A549 treated with dexamethasone at 1 μM for 4 hours (cell line): ENCODE results near the gene TMEM260. TPM values are rescaled to one million over a fixed set of nuclear protein-coding genes. Genes with fewer than 3 reads are reported as not detected.

Experiments
- total RNA-seq: library from RNA; stranded (reverse); fragments of 200-300 nt; extraction: Qiagen RNA extraction; gene quantifications from 5 replicates; pipeline ENCODE4 v1.2.3, GENCODE V29; 2022

The TMEM260 gene
- total RNA-seq, result 3.4 to 6.3 TPM (median 4.7 TPM) in 5 replicates

DNA sequence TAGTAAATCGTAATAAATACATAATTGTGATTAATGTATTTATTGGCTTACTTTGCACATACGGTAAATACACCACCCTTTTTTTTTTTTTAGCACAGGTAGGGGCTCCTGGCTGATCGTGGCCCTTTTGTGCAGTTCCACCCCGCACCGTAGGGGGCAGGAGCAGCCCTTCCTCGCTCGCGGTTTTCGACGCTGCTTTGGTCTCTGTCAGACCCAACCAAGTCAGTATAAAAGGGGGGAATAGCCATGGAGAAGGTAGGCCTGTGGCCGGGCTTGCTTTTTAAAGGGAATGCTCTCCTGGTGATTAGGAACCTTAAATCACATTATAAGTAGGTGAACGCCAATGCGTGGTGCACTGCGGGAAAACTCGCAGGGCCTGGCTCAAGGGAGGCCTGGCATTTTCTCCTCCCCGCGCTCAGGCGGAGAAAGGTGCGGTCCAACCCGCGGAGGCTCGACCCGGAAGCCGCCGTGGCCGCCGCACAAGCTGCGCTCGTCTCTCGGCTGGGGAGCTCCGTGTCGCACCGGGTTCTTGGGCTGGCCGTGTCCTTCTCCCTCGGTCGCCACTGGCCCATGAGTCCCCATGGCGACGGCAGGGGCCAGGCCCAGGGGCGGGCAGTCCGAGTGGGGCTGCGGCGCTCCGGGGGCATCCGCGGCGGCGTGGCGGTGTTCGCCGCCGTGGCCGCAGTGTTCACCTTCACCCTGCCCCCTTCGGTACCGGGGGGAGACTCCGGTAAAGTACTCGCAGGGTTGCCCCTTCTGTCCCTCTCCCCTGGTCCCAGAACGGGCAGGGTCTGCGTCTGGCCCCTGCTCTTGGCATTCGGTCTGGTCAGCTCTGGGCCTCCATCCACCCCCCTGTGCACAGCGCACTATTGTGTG is at the start of gene TMEM260:
TMEM260 (plus strand) TSS at position 454 of the 876 bp plus-strand sequence; CDS start at position 571, 117 bp downstream.

Other genes with a start within 250 kb of the TMEM260 start
- not detected in 5 replicates for gene OTX2, start 230.7 kb downstream of the TMEM260 start, total RNA-seq